GM19193 (cell line): ENCODE results near the gene HECTD4.

Experiments used
- POLR2A ChIP-seq: IDR thresholded peaks from 4 replicates; pipeline ENCODE4 v1.6.1; 2011; ENCODE audit not compliant: insufficient read depth, insufficient read length; ENCODE audit errors: extremely low read depth

HECTD4 gene

DNA sequence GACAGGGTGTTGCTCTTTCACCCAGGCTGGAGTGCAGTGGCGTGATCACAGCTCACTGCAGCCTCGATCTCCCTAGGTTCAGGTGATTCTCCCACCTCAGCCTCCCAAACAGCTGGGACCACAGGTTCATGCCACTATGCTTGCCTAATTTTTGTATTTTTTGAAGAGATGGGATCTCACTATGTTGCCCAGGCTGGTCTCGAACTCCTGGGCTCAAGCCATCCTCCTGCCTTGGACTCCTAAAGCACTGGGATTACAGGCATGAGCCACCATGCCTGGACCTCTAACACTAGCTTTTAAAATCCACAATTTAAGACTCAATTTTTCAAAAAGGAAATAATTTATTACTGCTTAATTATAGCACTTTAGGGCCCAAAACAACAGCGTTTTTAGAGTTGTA, 149.0 kb downstream of the HECTD4 start:
- TF ChIP-seq POLR2A = no peak

DNA sequence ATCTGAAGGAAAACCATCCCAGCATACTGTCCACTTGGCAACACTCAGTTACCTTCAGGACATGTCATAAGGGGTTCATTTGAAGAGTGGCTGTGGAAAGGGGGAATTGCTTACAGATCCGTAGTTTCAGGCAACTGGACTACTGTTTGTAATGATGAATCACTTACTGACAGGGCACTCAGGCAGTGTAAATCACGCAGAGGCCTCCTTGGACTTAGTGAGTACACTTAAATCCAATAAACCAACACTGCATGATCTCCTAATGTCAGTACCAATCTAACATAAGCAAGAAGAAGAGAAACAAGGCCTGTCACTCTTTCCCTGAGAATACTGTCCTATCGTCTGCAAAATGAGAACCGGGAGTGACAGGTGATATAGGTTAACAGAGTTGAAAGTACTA, 152.1 kb downstream of the HECTD4 start:
- no peak for TF ChIP-seq POLR2A

DNA sequence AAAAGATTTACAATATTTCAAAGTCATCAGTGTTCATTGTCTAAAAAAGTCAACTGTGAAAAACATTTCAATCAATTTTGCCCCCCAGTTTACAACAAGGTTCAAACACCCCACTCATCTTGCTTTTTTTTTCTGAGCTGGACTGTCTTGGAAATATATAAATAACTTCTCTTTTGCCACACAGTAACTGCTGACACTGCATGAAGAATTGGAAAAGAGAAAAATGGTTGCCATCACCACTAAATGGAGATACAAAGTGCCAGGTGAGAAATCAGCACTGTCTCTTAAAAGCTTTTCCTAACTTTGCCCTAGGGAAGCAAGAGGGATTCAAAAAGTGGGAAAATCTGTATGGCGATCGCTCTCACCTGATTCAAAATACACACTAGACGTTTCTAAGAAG, 155.5 kb downstream of the HECTD4 start:
- TF ChIP-seq POLR2A = no peak

DNA sequence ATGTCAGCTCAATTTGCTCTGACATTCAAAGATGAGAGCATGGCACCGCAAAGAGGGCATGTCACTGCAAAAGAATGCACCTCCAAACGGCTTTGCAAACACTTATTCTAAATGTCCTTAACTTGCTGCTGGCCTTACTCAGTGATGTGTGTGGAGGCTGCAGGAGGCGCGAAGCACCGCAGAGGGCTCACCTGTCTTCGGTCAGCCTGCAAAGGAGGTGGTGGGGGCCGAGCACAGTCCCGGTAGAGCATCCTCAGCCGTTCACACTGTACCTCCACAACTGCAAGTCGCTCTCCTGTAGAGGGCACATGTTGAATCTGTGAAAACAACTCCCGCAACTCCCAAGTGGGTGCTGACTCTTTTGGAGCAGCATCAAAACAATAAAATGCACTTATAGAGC, 163.0 kb downstream of the HECTD4 start:
- TF ChIP-seq POLR2A = no peak

DNA sequence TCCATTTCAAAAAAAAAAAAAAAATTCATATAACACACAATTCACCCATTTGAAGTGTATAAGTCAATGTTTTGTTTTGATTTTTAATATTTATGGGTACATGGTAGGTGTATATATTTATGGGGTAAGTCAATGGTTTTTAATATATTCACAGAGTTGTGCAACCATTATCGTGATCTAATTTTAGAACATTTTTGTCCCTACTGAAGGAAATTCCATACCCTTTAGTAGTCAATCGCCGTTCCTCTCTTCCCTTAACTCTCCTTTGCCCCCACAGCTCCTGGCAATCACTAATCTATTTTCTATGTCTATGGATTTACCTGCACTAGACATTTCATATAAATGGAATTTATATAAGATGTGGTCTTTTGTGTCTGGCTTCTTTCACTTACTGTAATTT, 164.1 kb downstream of the HECTD4 start:
- TF ChIP-seq POLR2A = no peak

DNA sequence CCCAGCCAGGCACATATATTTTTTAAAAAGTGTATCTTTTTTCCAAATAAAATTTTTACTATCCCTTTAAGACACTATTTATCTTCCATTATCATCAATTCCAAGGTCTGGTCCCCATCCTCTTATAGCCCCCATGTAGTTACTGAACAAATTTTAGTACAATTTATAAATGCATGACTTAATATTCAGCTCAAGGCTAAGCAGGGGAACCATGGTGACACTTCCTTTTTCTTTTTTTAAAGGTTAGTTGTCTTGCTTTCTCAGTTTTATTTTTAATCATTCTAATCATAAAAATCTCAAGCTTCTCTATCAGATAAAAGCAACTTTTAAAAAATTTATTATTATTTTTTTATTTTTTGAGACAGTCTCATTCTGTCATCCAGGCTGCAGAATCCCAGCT, 164.6 kb downstream of the HECTD4 start:
- no peak for TF ChIP-seq POLR2A

DNA sequence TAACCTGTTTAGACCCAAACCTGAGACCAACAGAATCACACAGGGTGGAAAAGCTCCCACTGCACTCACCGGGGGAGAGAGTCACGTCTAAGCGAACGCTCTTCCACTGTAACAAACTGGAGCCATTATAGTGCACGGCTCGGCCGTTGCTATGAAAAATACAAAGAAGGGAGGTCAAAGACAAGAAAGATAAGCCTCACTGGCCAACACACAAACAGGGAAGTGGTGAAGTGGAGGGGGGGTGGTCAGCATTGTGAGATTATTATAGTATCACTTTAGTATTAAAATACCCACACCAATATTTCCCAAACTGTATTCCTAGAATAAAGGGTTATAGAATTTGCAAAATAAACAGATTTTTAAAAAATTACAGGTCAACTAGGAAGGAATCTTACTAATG, 166.0 kb downstream of the HECTD4 start:
- no peak for TF ChIP-seq POLR2A

DNA sequence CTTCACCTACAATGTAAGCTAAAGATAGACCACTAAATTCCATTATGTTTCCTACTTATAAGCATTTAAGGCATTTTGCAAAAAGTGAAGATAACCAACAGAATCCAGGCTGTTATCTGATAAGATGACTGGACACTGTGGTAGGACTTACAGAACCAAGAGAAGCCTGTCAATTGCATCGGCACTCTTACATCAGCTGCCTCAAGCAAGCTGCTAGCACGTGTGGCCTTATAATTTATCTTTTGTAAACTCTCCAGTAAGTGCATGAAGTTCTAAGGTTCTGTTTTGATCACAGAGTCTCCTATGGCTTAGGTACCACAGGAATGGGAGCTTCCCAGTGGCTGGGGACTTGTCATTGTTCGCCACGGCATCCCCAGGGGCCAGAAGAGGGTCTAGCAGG, 168.2 kb downstream of the HECTD4 start:
- TF ChIP-seq POLR2A = no peak

DNA sequence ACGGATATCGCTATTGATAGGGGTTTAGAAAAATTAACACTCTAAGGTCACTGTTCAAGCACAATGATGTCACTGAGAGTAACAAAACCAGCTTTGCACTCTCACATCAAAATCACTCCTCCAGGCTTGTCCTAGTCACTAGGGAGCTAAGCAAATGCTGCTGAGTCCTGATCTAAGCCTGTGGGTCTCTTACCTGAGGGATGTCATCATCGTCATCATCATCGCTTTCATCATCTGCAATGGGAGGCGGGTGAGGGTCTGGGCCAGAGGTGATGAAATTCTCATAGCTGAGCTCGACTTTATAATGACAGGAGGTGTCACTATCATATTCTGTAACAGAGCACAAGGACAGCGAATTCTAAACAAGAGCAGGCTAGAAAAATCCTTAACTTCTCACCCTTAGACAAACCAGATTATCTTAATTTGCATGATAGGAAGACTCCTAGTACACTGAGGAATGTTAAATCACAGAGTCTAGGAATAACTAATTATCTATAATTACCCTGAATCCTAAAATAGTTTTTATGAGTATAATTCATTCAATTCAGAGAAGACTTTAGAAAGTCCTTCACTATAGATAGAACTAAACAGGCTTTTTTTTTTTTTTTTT, 173.8 kb downstream of the HECTD4 start:
- TF ChIP-seq POLR2A = no peak

DNA sequence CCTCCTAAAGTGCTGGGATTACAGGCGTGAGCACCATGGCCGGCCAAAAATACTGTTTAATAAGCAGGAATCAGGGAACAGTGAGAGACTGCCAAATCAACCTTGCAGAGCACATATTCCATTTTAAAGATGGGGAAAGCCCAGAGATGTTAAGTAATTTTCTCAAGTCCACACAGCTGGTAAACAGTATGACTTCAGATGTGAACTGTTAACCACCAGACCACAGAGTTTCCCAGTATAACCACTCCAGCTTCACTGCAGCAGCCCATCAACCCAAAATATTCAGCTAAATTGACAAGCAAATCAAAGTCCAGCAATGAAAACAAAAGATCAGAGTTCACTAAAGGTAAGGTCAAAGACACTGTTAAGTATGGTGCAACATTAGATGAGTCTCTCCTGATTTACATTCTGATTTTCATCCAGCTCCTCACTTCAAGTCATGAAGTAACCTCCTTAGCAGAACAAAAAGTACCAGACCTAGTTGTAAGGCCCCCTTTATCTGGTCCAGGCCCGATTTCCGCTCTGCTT, 174.8 kb downstream of the HECTD4 start:
- no peak for TF ChIP-seq POLR2A

DNA sequence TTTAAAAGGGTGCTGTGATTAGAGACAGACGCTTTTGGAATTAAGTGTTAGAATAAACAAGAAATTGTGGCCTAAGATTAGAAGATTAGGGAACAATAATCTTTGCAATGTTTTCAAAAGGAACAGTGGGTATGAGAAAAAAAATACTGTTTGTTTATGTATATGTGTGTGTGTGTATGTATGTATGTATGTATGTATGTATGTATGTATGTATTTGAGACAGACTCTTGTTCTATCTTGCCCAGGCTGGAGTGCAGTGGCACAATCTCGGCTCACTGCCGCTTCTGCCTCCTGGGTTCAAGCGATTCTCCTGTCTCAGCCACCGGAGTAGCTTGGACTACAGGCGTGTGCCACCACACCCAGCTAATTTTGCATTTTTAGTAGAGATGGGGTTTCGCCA, 175.3 kb downstream of the HECTD4 start:
- no peak for TF ChIP-seq POLR2A

DNA sequence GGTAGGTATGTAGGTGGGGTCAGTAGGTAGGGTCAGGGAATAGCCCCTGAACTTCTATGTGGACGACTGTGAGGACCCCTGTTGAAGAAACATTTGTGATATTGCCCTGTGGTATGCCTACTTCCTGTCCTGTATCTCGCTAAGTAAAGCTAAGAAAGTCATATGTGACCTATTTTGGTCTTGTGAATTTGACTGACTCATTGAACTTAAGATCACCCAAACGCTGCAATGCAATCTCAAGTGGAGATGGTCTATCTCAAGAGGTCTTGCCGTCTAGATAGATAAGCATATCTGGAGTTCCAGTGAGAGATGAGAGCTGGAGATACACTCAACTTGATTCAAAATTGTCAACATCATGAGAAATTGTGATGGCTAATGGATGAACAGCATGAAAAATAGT, 183.1 kb downstream of the HECTD4 start:
- TF ChIP-seq POLR2A = no peak

DNA sequence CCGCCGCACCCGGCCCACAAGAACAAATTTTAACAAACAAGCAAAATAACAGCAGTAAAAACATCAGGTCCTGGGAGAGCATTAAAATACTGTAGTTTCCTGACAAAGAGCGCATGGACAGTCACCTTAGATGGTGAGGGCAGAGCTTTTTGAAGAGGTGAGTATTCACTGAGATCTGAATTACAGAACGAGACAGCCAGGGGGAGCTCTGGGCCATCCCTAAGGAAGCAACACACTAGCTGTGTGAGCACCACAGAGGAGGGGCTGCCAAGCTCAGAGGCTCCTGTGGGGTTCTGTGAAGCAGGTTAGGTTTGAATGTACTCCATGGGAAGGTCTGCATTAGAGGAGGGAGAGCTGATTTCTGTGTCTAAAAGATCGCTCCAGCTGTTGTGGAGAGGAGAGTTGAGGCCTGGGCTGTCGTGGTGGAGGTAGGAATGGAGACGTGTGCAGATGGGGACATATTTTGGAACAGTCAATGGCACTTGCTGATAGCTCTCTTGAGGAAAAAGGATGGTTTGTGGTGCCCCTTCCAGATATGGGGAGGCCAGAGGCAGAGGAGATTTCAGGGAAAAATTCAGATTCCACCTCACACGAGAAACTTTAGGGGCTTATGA, 184.0 kb downstream of the HECTD4 start:
- TF ChIP-seq POLR2A = no peak

DNA sequence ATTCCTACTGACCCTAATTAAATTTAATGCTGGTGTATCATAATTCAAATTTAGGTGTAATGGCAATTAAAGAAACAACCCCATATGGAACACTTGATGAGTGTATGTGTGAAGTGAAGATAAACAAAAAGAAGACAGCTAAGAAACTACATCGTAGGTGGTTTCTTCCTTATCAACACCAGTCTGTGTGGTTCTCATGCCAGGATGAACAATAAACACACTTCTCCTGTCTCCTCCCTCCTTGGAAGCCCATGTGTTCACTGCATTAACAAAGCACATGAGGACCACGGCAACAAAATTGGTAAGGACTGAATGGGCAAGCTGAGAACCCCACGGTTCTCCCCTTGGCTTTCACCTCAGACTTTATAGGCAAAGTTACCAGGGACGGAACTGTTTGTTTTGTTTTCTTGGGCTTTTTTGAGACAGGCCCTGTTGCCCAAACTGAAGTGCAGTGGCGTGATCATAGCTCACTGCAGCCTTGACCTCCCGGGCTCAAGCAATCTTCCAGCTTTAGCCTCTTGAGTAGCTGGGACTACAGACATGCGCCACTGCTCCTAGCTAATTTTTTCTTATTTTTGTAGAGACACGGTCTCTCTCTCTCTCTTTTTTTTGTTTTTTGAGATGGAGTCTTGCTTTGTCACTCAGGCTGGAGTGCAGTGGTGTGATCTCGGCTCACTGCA, 185.9 kb downstream of the HECTD4 start:
- TF ChIP-seq POLR2A = no peak

DNA sequence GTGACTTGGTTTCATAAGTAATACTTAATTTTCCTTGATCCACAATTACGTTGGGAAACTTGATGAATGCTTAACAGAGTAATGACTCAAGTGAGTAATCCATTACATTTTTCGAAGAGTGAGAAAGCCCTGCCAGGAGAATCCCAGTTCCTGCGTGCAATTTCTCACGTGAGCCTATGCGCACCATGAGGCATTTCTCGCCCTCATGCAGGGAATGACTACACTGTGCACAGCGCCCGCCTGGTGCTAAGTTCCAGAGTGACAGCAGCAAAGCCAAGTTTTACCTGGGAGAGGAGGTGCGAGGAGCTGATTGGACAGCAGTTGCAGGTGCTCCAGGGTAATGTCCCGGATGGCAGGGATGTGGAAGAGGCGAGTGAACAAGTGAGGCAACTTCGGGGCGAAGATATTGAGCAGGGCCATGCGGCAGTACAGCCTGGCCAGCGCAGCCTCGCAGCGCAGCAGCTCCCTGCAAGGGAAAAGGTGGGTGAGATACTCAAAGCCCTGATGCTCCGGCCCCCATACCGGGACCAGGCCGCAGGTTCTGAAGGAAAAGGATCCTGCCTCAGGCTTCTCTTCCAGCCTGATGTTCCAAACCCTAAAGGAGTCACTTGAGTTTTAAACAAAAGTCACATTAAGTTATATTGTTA, 187.5 kb downstream of the HECTD4 start:
- TF ChIP-seq POLR2A = no peak
